ENCODE data around the gene PTGDS.

PTGDS gene

GRCh38 chr9:137013571-137013940 lies 36.3 kb downstream of the PTGDS start:
- no peaks in the 10 kb centered on the region for H3K9me3 Mint-ChIP-seq
- H3K27ac Mint-ChIP-seq, result no peak overlapping the region
- intact Hi-C loops (cut with micrococcal nuclease), result no loop called here
- H3K36me3 Mint-ChIP-seq (ENCODE audit: low read depth), result peaks cover 97% of the 10 kb centered on the region
- H3K4me3 Mint-ChIP-seq, result no peak overlapping the region
- peaks cover 2% of the 10 kb centered on the region for H3K4me1 Mint-ChIP-seq (ENCODE audit: low read depth)
- no peaks in the 10 kb centered on the region for H3K27me3 Mint-ChIP-seq

- Mint-ChIP-seq H3K27ac (no peak overlapping the region), H3K27me3 (no peaks in the 10 kb centered on the region), H3K36me3 (ENCODE audit: low read depth) (peaks cover 98% of the 10 kb centered on the region), H3K4me1 (ENCODE audit: low read depth) (peaks cover 5% of the 10 kb centered on the region), H3K4me3 (no peak overlapping the region), H3K9me3 (no peaks in the 10 kb centered on the region)
- intact Hi-C loops (cut with micrococcal nuclease), result no loop called here
Measured at GRCh38 chr9:137014166-137014565, 36.9 kb downstream of the PTGDS start.

DNA sequence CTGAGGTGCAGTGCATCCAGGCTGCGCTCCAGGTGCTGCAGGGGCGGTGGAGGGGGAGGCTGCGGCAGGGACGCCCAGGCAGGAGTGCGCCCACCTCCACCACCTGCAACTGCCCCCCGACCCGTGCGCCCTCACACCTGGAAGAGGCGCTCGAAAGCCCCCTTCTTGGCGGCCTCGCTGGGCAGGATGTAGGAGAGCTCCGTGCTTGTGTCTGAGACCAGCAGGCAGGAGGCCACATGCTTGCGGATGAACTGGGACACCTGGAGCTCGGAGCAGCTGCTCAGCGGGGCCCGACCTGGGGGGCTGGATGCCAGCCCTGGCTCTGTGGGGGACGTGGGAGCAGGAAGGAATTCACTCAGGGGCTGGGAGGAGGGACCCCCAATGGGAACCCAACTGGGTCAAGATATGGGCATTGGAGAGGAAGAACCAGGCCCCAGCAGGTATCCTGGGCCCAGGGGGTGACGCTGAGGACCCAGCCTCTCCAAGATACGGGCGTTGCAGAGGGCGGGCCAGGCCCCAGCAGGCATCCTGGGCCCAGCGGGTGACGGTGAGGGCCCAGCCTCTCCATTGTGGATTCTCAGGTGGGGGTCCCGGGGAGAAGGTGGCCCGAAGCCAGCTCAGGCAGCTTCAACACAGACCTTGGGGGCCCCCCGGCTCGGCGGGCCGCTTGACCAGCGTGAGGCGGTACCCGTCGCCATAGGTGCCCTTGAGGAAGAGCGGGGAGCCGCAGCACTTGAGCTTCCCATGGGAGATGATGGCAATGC lies 37.7 kb downstream of the PTGDS start:
- H3K36me3 Mint-ChIP-seq (ENCODE audit: low read depth), result peaks cover 92% of the 10 kb centered on the region
- no peaks in the 10 kb centered on the region for H3K27me3 Mint-ChIP-seq
- H3K27ac Mint-ChIP-seq, result no peak overlapping the region
- H3K4me1 Mint-ChIP-seq (ENCODE audit: low read depth), result peaks cover 5% of the 10 kb centered on the region
- H3K9me3 Mint-ChIP-seq, result no peaks in the 10 kb centered on the region
- H3K4me3 Mint-ChIP-seq, result no peak overlapping the region
- intact Hi-C loops (cut with micrococcal nuclease), result no loop called here

DNA sequence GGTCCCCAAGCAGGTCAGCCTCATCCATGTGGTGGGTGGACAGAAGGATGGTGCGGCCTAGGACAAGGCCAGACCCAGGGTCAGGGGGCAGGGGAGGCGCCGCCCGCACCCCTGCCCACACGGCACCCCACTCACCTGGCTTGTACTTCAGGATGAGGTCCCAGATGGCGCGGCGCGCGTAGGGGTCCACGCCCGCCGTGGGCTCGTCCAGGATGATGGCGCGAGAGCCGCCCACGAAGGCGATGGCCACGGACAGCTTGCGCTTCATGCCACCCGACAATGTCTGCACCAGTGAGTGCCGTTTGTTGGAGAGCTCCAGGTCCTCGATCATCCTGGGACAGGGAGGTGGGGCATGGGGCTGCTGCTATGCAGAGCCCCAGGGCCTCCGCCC lies 38.2 kb downstream of the PTGDS start:
- no peak overlapping the region for H3K27ac Mint-ChIP-seq
- intact Hi-C loops (cut with micrococcal nuclease), result no loop called here
- H3K4me3 Mint-ChIP-seq, result no peak overlapping the region
- no peaks in the 10 kb centered on the region for H3K9me3 Mint-ChIP-seq
- H3K36me3 Mint-ChIP-seq (ENCODE audit: low read depth), result peaks cover 91% of the 10 kb centered on the region
- H3K4me1 Mint-ChIP-seq (ENCODE audit: low read depth), result peaks cover 5% of the 10 kb centered on the region
- H3K27me3 Mint-ChIP-seq, result no peaks in the 10 kb centered on the region

DNA sequence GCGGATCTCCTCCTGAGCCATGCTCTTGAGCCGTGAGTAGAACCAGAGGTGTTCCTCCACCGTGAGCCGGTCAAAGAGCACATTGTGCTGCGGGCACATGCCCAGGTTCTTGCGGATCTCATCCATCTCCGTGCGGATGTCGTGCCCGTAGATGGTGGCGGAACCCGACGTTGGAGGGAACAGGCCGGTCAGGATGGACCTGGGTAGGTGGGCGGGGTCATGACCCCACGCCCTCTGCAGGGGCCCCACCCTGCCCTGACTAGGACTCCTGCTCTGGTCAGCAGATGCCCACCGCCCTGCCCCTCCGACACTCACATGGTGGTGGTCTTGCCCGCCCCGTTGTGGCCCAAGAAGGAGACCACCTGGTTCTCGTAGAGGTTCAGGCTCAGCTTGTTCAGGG lies 38.7 kb downstream of the PTGDS start:
- Mint-ChIP-seq H3K4me3 (no peak overlapping the region), H3K36me3 (ENCODE audit: low read depth) (peaks cover 90% of the 10 kb centered on the region), H3K27ac (no peak overlapping the region), H3K27me3 (no peaks in the 10 kb centered on the region), H3K9me3 (no peaks in the 10 kb centered on the region), H3K4me1 (ENCODE audit: low read depth) (peaks cover 5% of the 10 kb centered on the region)
- intact Hi-C loops (cut with micrococcal nuclease), result no loop called here

DNA sequence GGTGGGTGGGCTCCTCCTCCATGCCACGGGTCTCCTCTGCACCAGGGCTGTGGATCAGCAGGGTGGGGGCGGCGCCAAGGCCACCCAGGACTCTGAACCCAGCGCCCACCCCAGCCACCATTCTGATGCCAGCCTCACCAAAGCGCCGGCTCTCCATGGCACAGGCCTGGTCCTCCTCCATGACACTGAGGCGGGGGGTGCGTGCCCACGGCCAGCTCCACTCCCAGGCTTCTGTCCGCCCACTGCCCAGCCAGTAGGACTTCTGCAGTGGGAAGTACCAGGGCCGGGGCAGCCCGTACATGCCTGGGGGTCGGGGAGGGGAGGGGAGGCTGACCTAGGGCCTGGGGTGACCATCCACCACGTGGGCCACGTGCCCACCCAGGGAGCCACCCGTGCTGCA lies 39.1 kb downstream of the PTGDS start:
- Mint-ChIP-seq H3K4me3 (no peak overlapping the region), H3K9me3 (no peaks in the 10 kb centered on the region), H3K4me1 (ENCODE audit: low read depth) (peaks cover 5% of the 10 kb centered on the region), H3K27ac (no peak overlapping the region), H3K27me3 (no peaks in the 10 kb centered on the region), H3K36me3 (ENCODE audit: low read depth) (peaks cover 89% of the 10 kb centered on the region)
- intact Hi-C loops (cut with micrococcal nuclease), result no loop called here

DNA sequence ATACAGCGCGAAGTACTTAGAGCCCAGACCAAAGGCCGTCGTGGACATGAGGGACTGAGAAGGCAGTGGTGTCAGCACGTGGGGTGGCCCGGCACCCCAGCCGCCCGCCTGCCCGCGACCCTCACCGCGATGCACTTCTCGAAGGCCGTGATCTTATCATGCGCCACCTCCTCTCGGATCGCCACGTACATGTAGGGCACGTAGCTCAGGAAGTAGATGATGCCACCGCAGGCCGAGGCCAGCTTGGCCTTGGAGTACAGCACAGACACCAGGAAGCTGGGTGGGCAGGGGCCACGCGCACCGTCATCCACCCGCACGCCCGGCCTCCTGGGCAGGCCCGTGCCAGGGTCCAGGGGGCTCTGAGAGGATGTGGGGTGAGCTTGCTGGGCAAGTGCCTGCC lies 39.8 kb downstream of the PTGDS start:
- no peaks in the 10 kb centered on the region for H3K9me3 Mint-ChIP-seq
- H3K4me1 Mint-ChIP-seq (ENCODE audit: low read depth), result peaks cover 8% of the 10 kb centered on the region
- no peak overlapping the region for H3K27ac Mint-ChIP-seq
- peaks cover 86% of the 10 kb centered on the region for H3K36me3 Mint-ChIP-seq (ENCODE audit: low read depth)
- no peak overlapping the region for H3K4me3 Mint-ChIP-seq
- intact Hi-C loops (cut with micrococcal nuclease), result no loop called here
- H3K27me3 Mint-ChIP-seq, result no peaks in the 10 kb centered on the region

- Mint-ChIP-seq H3K4me1 (ENCODE audit: low read depth) (peaks cover 15% of the 10 kb centered on the region), H3K4me3 (no peak overlapping the region), H3K9me3 (no peaks in the 10 kb centered on the region), H3K36me3 (ENCODE audit: low read depth) (peaks cover 85% of the 10 kb centered on the region), H3K27me3 (no peaks in the 10 kb centered on the region), H3K27ac (no peak overlapping the region)
- intact Hi-C loops (cut with micrococcal nuclease), result no loop called here
Measured at GRCh38 chr9:137017791-137018497, 40.6 kb downstream of the PTGDS start.

- intact Hi-C loops (cut with micrococcal nuclease), result no loop called here
- H3K36me3 Mint-ChIP-seq (ENCODE audit: low read depth), result peaks cover 86% of the 10 kb centered on the region
- H3K27ac Mint-ChIP-seq, result no peak overlapping the region
- peaks cover 18% of the 10 kb centered on the region for H3K4me1 Mint-ChIP-seq (ENCODE audit: low read depth)
- no peak overlapping the region for H3K4me3 Mint-ChIP-seq
- no peaks in the 10 kb centered on the region for H3K9me3 Mint-ChIP-seq
- H3K27me3 Mint-ChIP-seq, result no peaks in the 10 kb centered on the region
Measured at GRCh38 chr9:137018761-137019559, 41.7 kb downstream of the PTGDS start.

GRCh38 chr9:137019891-137020683 lies 42.8 kb downstream of the PTGDS start:
- intact Hi-C loops (cut with micrococcal nuclease), result no loop called here
- Mint-ChIP-seq H3K27me3 (no peaks in the 10 kb centered on the region), H3K9me3 (no peaks in the 10 kb centered on the region), H3K27ac (no peak overlapping the region), H3K4me3 (no peak overlapping the region), H3K36me3 (ENCODE audit: low read depth) (peaks cover 76% of the 10 kb centered on the region), H3K4me1 (ENCODE audit: low read depth) (peaks cover 18% of the 10 kb centered on the region)

- peaks cover 67% of the 10 kb centered on the region for H3K36me3 Mint-ChIP-seq (ENCODE audit: low read depth)
- no peaks in the 10 kb centered on the region for H3K27me3 Mint-ChIP-seq
- H3K4me3 Mint-ChIP-seq, result no peak overlapping the region
- peaks cover 18% of the 10 kb centered on the region for H3K4me1 Mint-ChIP-seq (ENCODE audit: low read depth)
- H3K9me3 Mint-ChIP-seq, result no peaks in the 10 kb centered on the region
- H3K27ac Mint-ChIP-seq, result no peak overlapping the region
- intact Hi-C loops (cut with micrococcal nuclease), result no loop called here
Measured at GRCh38 chr9:137020771-137021567, 43.7 kb downstream of the PTGDS start.

GRCh38 chr9:137021568-137021978 lies 44.3 kb downstream of the PTGDS start:
- Mint-ChIP-seq H3K27ac (no peak overlapping the region), H3K4me1 (ENCODE audit: low read depth) (peaks cover 21% of the 10 kb centered on the region), H3K27me3 (peaks cover under 1% of the 10 kb centered on the region), H3K9me3 (no peaks in the 10 kb centered on the region), H3K4me3 (no peak overlapping the region), H3K36me3 (ENCODE audit: low read depth) (peaks cover 61% of the 10 kb centered on the region)
- intact Hi-C loops (cut with micrococcal nuclease), result no loop called here
